H1 (cell line): ENCODE results near the gene PEX26. TPM values are rescaled to one million over a fixed set of nuclear protein-coding genes. Genes with fewer than 3 reads are reported as not detected.

Experiments used
- ATF2 ChIP-seq: IDR thresholded peaks from 2 replicates; pipeline ENCODE4 v1.6.1; 2012; ENCODE audit warnings: low read length, inconsistent platforms
- EGR1 ChIP-seq: IDR thresholded peaks from 2 replicates; pipeline ENCODE4 v1.6.1; 2011; ENCODE audit warnings: low read depth, low read length, borderline replicate concordance
- GABPA ChIP-seq: IDR thresholded peaks from 2 replicates; pipeline ENCODE4 v1.6.1; 2011; ENCODE audit warnings: mild to moderate bottlenecking, low read length, moderate library complexity, borderline replicate concordance; ENCODE audit not compliant: insufficient read depth
- JUND ChIP-seq: IDR thresholded peaks from 2 replicates; pipeline ENCODE4 v1.6.1; 2011; ENCODE audit warnings: mild to moderate bottlenecking, improper control_type of control experiment, low read length
- POLR2AphosphoS5 ChIP-seq: IDR thresholded peaks from 2 replicates; pipeline ENCODE4 v1.6.1; 2011; ENCODE audit warnings: low read depth, low read length
- SAP30 ChIP-seq: fragments of 300-600 bp; sonication (generic); IDR thresholded peaks from 2 replicates; pipeline ENCODE4 v1.7.1; 2012; ENCODE audit warnings: low read length, moderate library complexity, mild to moderate bottlenecking, inconsistent platforms; ENCODE audit not compliant: insufficient read depth, insufficient replicate concordance
- SIN3A ChIP-seq, 2 experiments: IDR thresholded peaks in 1 of 2; conservative IDR thresholded peaks in 1 of 2; 2 replicates each; pipeline ENCODE4 v1.6.1; 2011 to 2012; ENCODE audit warnings: low read length in 2 of 2, improper control_type of control experiment in 1 of 2, low read depth in 1 of 2, mild to moderate bottlenecking in 1 of 2
- polyA plus RNA-seq, 7 experiments: library from polyadenylated mRNA; depleted of rRNA in 3 of 7; stranded (reverse) in 5 of 7; unstranded in 2 of 7; fragments of >200 nt in 5 of 7; fragments of 200-250 nt in 2 of 7; gene quantifications; 1 replicate in 5 of 7; 2 replicates in 1 of 7; 4 replicates in 1 of 7; pipeline versions ENCODE4 v1.2.1 to v1.2.3, GENCODE V29; 2011 to 2013; ENCODE audit warnings: missing spikeins in 2 of 7, mixed read lengths in 2 of 7
- total RNA-seq: library from RNA; stranded (reverse); fragmentation: NEBNext Ultra II Directional; extraction: Animal tissue kit (Norgen Biotek cat#: 25700); gene quantifications from 2 replicates; pipeline ENCODE4 v1.2.1, GENCODE V29; 2021

Gene PEX26
- total and polyA plus RNA-seq, 2 of the 8 experiments (the other 6 are each of a cell fraction or from before 2014, with no cell fraction given): 33.1 to 49.0 TPM

GRCh38 chr22:18077639-18078328 is at the start of gene PEX26 (continued):
- TF ChIP-seq POLR2AphosphoS5 (peak; percentile 49; the same call in 1 of the 2 replicates), GABPA (peak; percentile 84; the same call in 1 of the 2 replicates), ATF2 (no peak), EGR1 (no peak), JUND (no peak), SIN3A (conservative IDR thresholded peaks at IDR 0.05 in 1 of 2, IDR thresholded peaks at IDR 0.05 in 1 of 2; ENCODE audit: low read depth in 1 of 2, low read length in 2 of 2) (peak in 1 of 2 experiments; percentile 71; a peak in 3 of 4 replicates), SAP30 (no peak)
